A549 (cell line): ENCODE measurements around the gene ITFG1. TPM values are rescaled to one million over a fixed set of nuclear protein-coding genes. Genes with fewer than 3 reads are reported as not detected.

Experiments used
- ATAC-seq, 2 experiments: fragments of 200-7000 bp in 1 of 2; fragments of >200 bp in 1 of 2; cut with Nextera tagmentation in 1 of 2; cut with Tn5 transposase in 1 of 2; 3 replicates each; pipeline versions ENCODE4 v1.8.0 to v1.9.1; 2018 to 2020; ENCODE audit warnings: mild to moderate bottlenecking in 1 of 2, moderate library complexity in 1 of 2
- CTCF ChIA-PET: fragments of 300-600 bp; sonication (Branson Sonifier 250); formaldehyde crosslinking; extraction: SDS; loops from one replicate; lab custom pipeline; 2021; ENCODE audit warnings: antibody characterized with exemption, inconsistent platforms; lab: Yijun Ruan, JAX
- POLR2A ChIA-PET: fragments of 350-600 bp; formaldehyde crosslinking; extraction: SDS; loops from one replicate; lab custom pipeline; 2021; ENCODE audit warnings: antibody characterized with exemption, inconsistent platforms; lab: Yijun Ruan, JAX
- DNase-seq, 2 experiments: peaks; one replicate each; pipeline versions ENCODE4 v3.0.0 to v3.0.0-alpha.2; 2011 to 2016; ENCODE audit warnings: low read depth in 1 of 2, low spot score in 1 of 2
- FAIRE-seq: peaks from 2 replicates; lab custom pipeline; 2011; peaks lifted over from hg19 to GRCh38; lab: Jason Lieb, UNC
- H3K27ac ChIP-seq, 2 experiments: fragments of >200 bp; sonication (Bioruptor Twin); formaldehyde crosslinking; 3 replicates each; pipeline ENCODE4 v1.5.1; 2016 to 2017
- H3K4me1 ChIP-seq: fragments of >200 bp; sonication (Bioruptor Twin); formaldehyde crosslinking; 3 replicates; pipeline ENCODE4 v1.6.1; 2016
- H3K4me2 ChIP-seq: fragments of >200 bp; sonication (Bioruptor Twin); formaldehyde crosslinking; 3 replicates; pipeline ENCODE4 v1.6.1; 2016
- H3K4me3 ChIP-seq: fragments of >200 bp; sonication (Bioruptor Twin); formaldehyde crosslinking; 3 replicates; pipeline ENCODE4 v1.5.1; 2016
- H3K9me3 ChIP-seq: fragments of >200 bp; sonication (Bioruptor Twin); formaldehyde crosslinking; 3 replicates; pipeline ENCODE4 v1.6.1; 2016
- CBX8 ChIP-seq: fragments of 200-600 bp; sonication (generic); IDR thresholded peaks from 2 replicates; pipeline ENCODE4 v1.6.1; 2016
- CEBPB ChIP-seq, 2 experiments: fragments of >200 bp in 1 of 2; sonication (Bioruptor Twin) in 1 of 2; formaldehyde crosslinking in 1 of 2; IDR thresholded peaks; 2 replicates each; pipeline ENCODE4 v1.6.1; 2012 to 2016
- CHD2 ChIP-seq: fragments of 150-350 bp; IDR thresholded peaks from 2 replicates; pipeline ENCODE4 v1.6.1; 2014; ENCODE audit warnings: low read length; ENCODE audit not compliant: partially characterized antibody
- CTCF ChIP-seq: fragments of >200 bp; sonication (Bioruptor Twin); formaldehyde crosslinking; IDR thresholded peaks from 3 replicates; pipeline ENCODE4 v1.5.1; 2016
- EHF ChIP-seq: fragments of 250-450 bp; sonication (Bioruptor Pico); IDR thresholded peaks from 2 replicates; pipeline ENCODE4 v1.5.0; 2020; ENCODE audit warnings: mild to moderate bottlenecking
- FOSB ChIP-seq: fragments of 250-450 bp; sonication (Bioruptor Pico); IDR thresholded peaks from 2 replicates; pipeline ENCODE4 v1.5.0; 2020; ENCODE audit warnings: mild to moderate bottlenecking, moderate library complexity
- FOSL2 ChIP-seq, 2 experiments: fragments of 450-650 bp in 1 of 2; fragments of >200 bp in 1 of 2; sonication (Bioruptor Twin) in 1 of 2; formaldehyde crosslinking; IDR thresholded peaks; 2 replicates each; pipeline versions ENCODE4 v1.5.0 to v1.6.1; 2016 to 2020; ENCODE audit warnings: mild to moderate bottlenecking in 1 of 2, moderate library complexity in 1 of 2
- FOXS1 ChIP-seq: fragments of 250-450 bp; sonication (Bioruptor Pico); IDR thresholded peaks from 2 replicates; pipeline ENCODE4 v1.5.0; 2020; ENCODE audit warnings: mild to moderate bottlenecking, moderate library complexity
- GATA3 ChIP-seq: IDR thresholded peaks from 2 replicates; pipeline ENCODE4 v1.6.1; 2012; ENCODE audit warnings: borderline replicate concordance
- HDAC2 ChIP-seq: fragments of 200-600 bp; sonication (generic); IDR thresholded peaks from 2 replicates; pipeline ENCODE4 v1.6.1; 2016
- HES2 ChIP-seq: fragments of >200 bp; sonication (Bioruptor Twin); formaldehyde crosslinking; IDR thresholded peaks from 2 replicates; pipeline ENCODE4 v1.6.1; 2016
- HEYL ChIP-seq: fragments of 250-450 bp; sonication (Bioruptor Pico); IDR thresholded peaks from 2 replicates; pipeline ENCODE4 v1.8.0; 2021; ENCODE audit warnings: mild to moderate bottlenecking, moderate library complexity
- JUNB ChIP-seq: fragments of >200 bp; sonication (Bioruptor Twin); formaldehyde crosslinking; IDR thresholded peaks from 2 replicates; pipeline ENCODE4 v1.6.1; 2016
- MAFK ChIP-seq: fragments of 450-650 bp; IDR thresholded peaks from 2 replicates; pipeline ENCODE4 v1.6.1; 2014; ENCODE audit not compliant: partially characterized antibody
- MYC ChIP-seq: IDR thresholded peaks from 2 replicates; pipeline ENCODE4 v1.6.1; 2012; ENCODE audit warnings: mild to moderate bottlenecking, inconsistent platforms, low read length, improper control_type of control experiment, borderline replicate concordance
- POLR2A ChIP-seq: IDR thresholded peaks from 2 replicates; pipeline ENCODE4 v1.6.1; 2012; ENCODE audit warnings: mild to moderate bottlenecking, low read length
- REST ChIP-seq: fragments of 200-600 bp; sonication (generic); IDR thresholded peaks from 2 replicates; pipeline ENCODE4 v1.6.1; 2016; ENCODE audit warnings: antibody characterized with exemption, mild to moderate bottlenecking, moderate library complexity
- RNF2 ChIP-seq: fragments of 200-600 bp; sonication (generic); IDR thresholded peaks from 2 replicates; pipeline ENCODE4 v1.6.1; 2016; ENCODE audit warnings: low read depth, mild to moderate bottlenecking, antibody characterized with exemption, moderate library complexity, borderline replicate concordance
- TFCP2L1 ChIP-seq: fragments of 250-450 bp; sonication (Bioruptor Pico); IDR thresholded peaks from 2 replicates; pipeline ENCODE4 v1.5.0; 2021; ENCODE audit warnings: mild to moderate bottlenecking
- TP53 ChIP-seq: fragments of 250-450 bp; sonication (Bioruptor Pico); IDR thresholded peaks from 2 replicates; pipeline ENCODE4 v1.5.0; 2021; ENCODE audit warnings: mild to moderate bottlenecking, moderate library complexity
- USF2 ChIP-seq: fragments of 450-650 bp; IDR thresholded peaks from 2 replicates; pipeline ENCODE4 v1.6.1; 2014; ENCODE audit warnings: antibody characterized with exemption
- ZSCAN20 ChIP-seq: fragments of 250-450 bp; sonication (Bioruptor Pico); IDR thresholded peaks from 2 replicates; pipeline ENCODE4 v1.8.0; 2022; ENCODE audit warnings: mild to moderate bottlenecking, moderate library complexity
- WGBS: methylation state at CpG from one replicate; pipeline ENCODE4 v1.1.6; 2017; ENCODE audit errors: missing lambda C conversion rate; 5-methylcytosine and 5-hydroxymethylcytosine counted together
- polyA plus RNA-seq, 4 experiments: library from polyadenylated mRNA; depleted of rRNA in 3 of 4; stranded (reverse); fragments of >200 nt; fragmentation: RNase III in 1 of 4; extraction: RNeasy Plus Mini Kit Qiagen cat#74134 plus additional on column Dnase treatment in 1 of 4; gene quantifications; 2 replicates in 3 of 4; 3 replicates in 1 of 4; pipeline ENCODE4 v1.2.3, GENCODE V29; 2011 to 2017
- TF ChIP-seq, protein P1 (sequence below): fragments of 150-350 bp; IDR thresholded peaks from 2 replicates; pipeline ENCODE4 v1.6.1; 2014; ENCODE audit warnings: low read depth, mild to moderate bottlenecking, low read length
- TF ChIP-seq, protein P2 (sequence below): fragments of 250-450 bp; sonication (Bioruptor Pico); IDR thresholded peaks from 2 replicates; pipeline ENCODE4 v1.5.0; 2021; ENCODE audit warnings: mild to moderate bottlenecking, moderate library complexity, borderline replicate concordance
- TF ChIP-seq, protein P3 (sequence below): IDR thresholded peaks from 2 replicates; pipeline ENCODE4 v1.6.1; 2012

ITFG1 gene
- polyA plus RNA-seq, 2 of the 4 experiments (the other 2 are of a cell fraction): 32.9 to 112 TPM

DNA sequence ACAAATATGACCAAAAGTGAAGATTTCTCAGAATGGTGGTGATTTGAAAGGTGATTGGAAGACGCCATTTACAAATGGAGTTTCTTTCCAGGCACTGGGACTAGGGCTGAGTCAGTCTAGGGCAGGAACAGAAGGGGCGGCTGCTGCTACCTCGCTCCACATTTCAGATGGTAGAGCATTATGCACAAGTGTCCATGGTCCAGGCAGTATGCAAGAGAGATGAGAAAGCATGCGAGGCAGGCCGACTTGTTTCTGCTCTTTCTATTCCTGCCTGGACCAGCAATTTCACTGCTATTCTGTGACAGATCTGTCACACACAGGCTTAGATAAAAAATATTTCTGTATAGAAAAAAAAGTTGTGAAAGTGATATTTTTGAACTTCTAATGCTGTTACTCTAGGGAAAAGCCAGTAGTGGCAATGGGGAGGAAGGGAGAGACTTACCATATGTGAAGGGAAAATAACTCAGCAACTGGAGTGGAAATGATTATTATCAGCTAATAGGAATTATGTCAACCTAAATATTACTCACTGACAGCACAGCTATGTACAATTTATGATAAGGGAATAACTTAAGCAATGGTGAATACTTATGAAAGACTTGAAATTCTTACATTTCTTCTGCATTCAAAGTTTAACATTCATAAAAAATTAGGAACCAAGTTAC is 182.4 kb downstream of the ITFG1 start:
- H3K4me2 ChIP-seq: no peak overlapping the region
- POLR2A ChIA-PET: no interaction called here
- ATAC-seq (no peak), FAIRE-seq (no peak), DNase-seq (no peak)
- H3K27ac ChIP-seq: no peak overlapping the region
- no peak overlapping the region for H3K4me3 ChIP-seq
- WGBS: 88% methylated on average over 5 of the region's 5 CpGs
- no peak for TF ChIP-seq ZSCAN20 (CRISPR knock-in tag)
- TF ChIP-seq FOXS1 (CRISPR knock-in tag): no peak
- no peak for TF ChIP-seq EHF (CRISPR knock-in tag)
- TF ChIP-seq HES2: no peak
- no peak for TF ChIP-seq HDAC2
- no peak for TF ChIP-seq TP53 (CRISPR knock-in tag)
- TF ChIP-seq, protein P1, sequence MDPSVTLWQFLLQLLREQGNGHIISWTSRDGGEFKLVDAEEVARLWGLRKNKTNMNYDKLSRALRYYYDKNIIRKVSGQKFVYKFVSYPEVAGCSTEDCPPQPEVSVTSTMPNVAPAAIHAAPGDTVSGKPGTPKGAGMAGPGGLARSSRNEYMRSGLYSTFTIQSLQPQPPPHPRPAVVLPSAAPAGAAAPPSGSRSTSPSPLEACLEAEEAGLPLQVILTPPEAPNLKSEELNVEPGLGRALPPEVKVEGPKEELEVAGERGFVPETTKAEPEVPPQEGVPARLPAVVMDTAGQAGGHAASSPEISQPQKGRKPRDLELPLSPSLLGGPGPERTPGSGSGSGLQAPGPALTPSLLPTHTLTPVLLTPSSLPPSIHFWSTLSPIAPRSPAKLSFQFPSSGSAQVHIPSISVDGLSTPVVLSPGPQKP: no peak
- TF ChIP-seq RNF2: no peak
- TF ChIP-seq MYC: no peak
- no peak for TF ChIP-seq CBX8
- TF ChIP-seq POLR2A: no peak
- no peak for TF ChIP-seq USF2
- TF ChIP-seq, protein P2, sequence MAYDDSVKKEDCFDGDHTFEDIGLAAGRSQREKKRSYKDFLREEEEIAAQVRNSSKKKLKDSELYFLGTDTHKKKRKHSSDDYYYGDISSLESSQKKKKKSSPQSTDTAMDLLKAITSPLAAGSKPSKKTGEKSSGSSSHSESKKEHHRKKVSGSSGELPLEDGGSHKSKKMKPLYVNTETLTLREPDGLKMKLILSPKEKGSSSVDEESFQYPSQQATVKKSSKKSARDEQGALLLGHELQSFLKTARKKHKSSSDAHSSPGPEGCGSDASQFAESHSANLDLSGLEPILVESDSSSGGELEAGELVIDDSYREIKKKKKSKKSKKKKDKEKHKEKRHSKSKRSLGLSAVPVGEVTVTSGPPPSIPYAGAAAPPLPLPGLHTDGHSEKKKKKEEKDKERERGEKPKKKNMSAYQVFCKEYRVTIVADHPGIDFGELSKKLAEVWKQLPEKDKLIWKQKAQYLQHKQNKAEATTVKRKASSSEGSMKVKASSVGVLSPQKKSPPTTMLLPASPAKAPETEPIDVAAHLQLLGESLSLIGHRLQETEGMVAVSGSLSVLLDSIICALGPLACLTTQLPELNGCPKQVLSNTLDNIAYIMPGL (CRISPR knock-in tag): no peak
- H3K9me3 ChIP-seq: no peaks in the 10 kb centered on the region; the same call in 2 of the 3 replicates
- CTCF ChIA-PET: interaction anchor here (1.5 kb wide), 1 partner anchor 16 kb away, joined by 4 read pairs; no protein-coding TSS in a partner anchor
- H3K4me1 ChIP-seq: no peaks in the 10 kb centered on the region

DNA sequence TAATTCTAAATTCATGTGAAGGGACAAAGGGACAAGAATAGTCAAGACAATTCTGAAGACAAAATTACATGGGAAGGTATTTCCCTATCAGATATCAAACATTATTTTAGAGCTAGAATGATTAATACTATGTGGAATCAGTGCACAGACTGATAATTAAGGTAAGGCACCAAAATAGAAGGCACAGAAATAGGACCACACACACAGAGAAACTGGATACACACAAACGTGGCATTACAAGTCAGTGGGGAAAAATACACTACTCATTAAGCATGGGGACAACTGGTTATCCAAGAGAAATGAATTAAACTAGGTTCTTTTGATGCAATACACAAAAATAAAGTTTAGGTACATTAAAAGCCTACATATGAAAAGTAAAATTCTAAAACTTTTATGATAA is 184.3 kb downstream of the ITFG1 start:
- Histone ChIP-seq H3K4me1 (no peaks in the 10 kb centered on the region), H3K27ac (no peak overlapping the region), H3K4me2 (no peak overlapping the region), H3K4me3 (no peak overlapping the region), H3K9me3 (no peaks in the 10 kb centered on the region)
- DNase-seq (no peak), ATAC-seq (no peak), FAIRE-seq (no peak)
- POLR2A ChIA-PET: no interaction called here
- CTCF ChIA-PET: interaction anchor here (0.9 kb wide), 1 partner anchor 38 kb away, joined by 3 read pairs; no protein-coding TSS in a partner anchor
- 49% methylated on average over 1 of the region's 1 CpG for WGBS
- TF ChIP-seq GATA3 (no peak), JUNB (no peak), CHD2 (no peak), MAFK (no peak), USF2 (no peak), HEYL (CRISPR knock-in tag) (no peak), EHF (CRISPR knock-in tag) (no peak), REST (no peak), HES2 (no peak), FOSL2 (IDR thresholded peaks at IDR 0.05) (no peak), FOSL2 (CRISPR knock-in tag; IDR thresholded peaks at IDR 0.05) (no peak), CEBPB (IDR thresholded peaks at IDR 0.05) (no peak), TFCP2L1 (CRISPR knock-in tag) (no peak), CTCF (no peak), FOSB (CRISPR knock-in tag) (no peak), FOXS1 (CRISPR knock-in tag) (no peak), RNF2 (no peak)
- TF ChIP-seq, protein P3, sequence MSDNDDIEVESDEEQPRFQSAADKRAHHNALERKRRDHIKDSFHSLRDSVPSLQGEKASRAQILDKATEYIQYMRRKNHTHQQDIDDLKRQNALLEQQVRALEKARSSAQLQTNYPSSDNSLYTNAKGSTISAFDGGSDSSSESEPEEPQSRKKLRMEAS: no peak
